Panc1 (cell line): ENCODE measurements around the gene TEX22.

Experiments used
- TCF7L2 ChIP-seq: IDR thresholded peaks from 2 replicates; pipeline ENCODE4 v1.6.1; 2011; ENCODE audit warnings: mild to moderate bottlenecking, low read depth, low read length, inconsistent platforms
- TF ChIP-seq, protein P1 (sequence below): fragments of 450-650 bp; IDR thresholded peaks from 2 replicates; pipeline ENCODE4 v1.5.1; 2017; ENCODE audit warnings: mild to moderate bottlenecking
- TF ChIP-seq, protein P2 (sequence below), 2 experiments: IDR thresholded peaks; 2 replicates each; pipeline ENCODE4 v1.6.1; 2011 to 2012; ENCODE audit warnings: low read depth in 2 of 2, control low read depth in 1 of 2, low read length in 1 of 2, mild to moderate bottlenecking in 1 of 2, moderate library complexity in 1 of 2; ENCODE audit not compliant: insufficient read depth in 1 of 2

- TF ChIP-seq, protein P1, sequence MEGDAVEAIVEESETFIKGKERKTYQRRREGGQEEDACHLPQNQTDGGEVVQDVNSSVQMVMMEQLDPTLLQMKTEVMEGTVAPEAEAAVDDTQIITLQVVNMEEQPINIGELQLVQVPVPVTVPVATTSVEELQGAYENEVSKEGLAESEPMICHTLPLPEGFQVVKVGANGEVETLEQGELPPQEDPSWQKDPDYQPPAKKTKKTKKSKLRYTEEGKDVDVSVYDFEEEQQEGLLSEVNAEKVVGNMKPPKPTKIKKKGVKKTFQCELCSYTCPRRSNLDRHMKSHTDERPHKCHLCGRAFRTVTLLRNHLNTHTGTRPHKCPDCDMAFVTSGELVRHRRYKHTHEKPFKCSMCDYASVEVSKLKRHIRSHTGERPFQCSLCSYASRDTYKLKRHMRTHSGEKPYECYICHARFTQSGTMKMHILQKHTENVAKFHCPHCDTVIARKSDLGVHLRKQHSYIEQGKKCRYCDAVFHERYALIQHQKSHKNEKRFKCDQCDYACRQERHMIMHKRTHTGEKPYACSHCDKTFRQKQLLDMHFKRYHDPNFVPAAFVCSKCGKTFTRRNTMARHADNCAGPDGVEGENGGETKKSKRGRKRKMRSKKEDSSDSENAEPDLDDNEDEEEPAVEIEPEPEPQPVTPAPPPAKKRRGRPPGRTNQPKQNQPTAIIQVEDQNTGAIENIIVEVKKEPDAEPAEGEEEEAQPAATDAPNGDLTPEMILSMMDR: no peak
- TF ChIP-seq, protein P2, sequence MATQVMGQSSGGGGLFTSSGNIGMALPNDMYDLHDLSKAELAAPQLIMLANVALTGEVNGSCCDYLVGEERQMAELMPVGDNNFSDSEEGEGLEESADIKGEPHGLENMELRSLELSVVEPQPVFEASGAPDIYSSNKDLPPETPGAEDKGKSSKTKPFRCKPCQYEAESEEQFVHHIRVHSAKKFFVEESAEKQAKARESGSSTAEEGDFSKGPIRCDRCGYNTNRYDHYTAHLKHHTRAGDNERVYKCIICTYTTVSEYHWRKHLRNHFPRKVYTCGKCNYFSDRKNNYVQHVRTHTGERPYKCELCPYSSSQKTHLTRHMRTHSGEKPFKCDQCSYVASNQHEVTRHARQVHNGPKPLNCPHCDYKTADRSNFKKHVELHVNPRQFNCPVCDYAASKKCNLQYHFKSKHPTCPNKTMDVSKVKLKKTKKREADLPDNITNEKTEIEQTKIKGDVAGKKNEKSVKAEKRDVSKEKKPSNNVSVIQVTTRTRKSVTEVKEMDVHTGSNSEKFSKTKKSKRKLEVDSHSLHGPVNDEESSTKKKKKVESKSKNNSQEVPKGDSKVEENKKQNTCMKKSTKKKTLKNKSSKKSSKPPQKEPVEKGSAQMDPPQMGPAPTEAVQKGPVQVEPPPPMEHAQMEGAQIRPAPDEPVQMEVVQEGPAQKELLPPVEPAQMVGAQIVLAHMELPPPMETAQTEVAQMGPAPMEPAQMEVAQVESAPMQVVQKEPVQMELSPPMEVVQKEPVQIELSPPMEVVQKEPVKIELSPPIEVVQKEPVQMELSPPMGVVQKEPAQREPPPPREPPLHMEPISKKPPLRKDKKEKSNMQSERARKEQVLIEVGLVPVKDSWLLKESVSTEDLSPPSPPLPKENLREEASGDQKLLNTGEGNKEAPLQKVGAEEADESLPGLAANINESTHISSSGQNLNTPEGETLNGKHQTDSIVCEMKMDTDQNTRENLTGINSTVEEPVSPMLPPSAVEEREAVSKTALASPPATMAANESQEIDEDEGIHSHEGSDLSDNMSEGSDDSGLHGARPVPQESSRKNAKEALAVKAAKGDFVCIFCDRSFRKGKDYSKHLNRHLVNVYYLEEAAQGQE (IDR thresholded peaks at IDR 0.05; ENCODE audit: insufficient read depth in 1 of 2, low read depth in 2 of 2, low read length in 1 of 2): no peak
- TF ChIP-seq TCF7L2: no peak
These were observed 54.6 kb downstream of the TEX22 start for GRCh38 chr14:105452963-105453362.
